ENCODE data around the gene MPPED1.

Gene MPPED1

DNA sequence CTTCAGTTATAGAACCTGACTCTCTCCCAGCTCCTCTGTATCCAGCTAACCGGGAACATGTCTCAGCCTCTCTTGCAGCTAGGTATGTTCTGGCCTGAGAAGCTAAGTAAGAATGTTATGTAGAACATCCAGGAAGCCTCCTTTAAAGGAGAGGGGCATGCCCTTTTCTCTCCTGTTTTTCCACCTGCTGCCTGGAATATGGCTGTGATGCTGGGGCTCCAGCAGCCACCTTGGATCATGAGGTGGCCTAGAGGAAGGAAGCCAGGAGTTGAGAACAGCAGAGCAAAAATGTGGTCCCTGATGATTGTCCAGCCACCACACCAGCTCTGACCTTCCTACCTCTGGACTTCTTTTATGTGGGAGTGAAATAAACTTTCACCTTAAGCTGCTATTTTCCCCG, 117.6 kb downstream of the MPPED1 start:
- TF ChIP-seq RAD21 (IDR thresholded peaks at IDR 0.05; ENCODE audit: low read depth) (no peak), EP300 (IDR thresholded peaks at IDR 0.05; ENCODE audit: borderline replicate concordance) (no peak), CREB1 (IDR thresholded peaks at IDR 0.05; ENCODE audit: low read depth) (no peak), TEAD4 (IDR thresholded peaks at IDR 0.05) (no peak), YY1 (IDR thresholded peaks at IDR 0.05; ENCODE audit: low read depth) (no peak)
- TF ChIP-seq, protein P1, sequence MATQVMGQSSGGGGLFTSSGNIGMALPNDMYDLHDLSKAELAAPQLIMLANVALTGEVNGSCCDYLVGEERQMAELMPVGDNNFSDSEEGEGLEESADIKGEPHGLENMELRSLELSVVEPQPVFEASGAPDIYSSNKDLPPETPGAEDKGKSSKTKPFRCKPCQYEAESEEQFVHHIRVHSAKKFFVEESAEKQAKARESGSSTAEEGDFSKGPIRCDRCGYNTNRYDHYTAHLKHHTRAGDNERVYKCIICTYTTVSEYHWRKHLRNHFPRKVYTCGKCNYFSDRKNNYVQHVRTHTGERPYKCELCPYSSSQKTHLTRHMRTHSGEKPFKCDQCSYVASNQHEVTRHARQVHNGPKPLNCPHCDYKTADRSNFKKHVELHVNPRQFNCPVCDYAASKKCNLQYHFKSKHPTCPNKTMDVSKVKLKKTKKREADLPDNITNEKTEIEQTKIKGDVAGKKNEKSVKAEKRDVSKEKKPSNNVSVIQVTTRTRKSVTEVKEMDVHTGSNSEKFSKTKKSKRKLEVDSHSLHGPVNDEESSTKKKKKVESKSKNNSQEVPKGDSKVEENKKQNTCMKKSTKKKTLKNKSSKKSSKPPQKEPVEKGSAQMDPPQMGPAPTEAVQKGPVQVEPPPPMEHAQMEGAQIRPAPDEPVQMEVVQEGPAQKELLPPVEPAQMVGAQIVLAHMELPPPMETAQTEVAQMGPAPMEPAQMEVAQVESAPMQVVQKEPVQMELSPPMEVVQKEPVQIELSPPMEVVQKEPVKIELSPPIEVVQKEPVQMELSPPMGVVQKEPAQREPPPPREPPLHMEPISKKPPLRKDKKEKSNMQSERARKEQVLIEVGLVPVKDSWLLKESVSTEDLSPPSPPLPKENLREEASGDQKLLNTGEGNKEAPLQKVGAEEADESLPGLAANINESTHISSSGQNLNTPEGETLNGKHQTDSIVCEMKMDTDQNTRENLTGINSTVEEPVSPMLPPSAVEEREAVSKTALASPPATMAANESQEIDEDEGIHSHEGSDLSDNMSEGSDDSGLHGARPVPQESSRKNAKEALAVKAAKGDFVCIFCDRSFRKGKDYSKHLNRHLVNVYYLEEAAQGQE (IDR thresholded peaks at IDR 0.05; ENCODE audit: low read depth) = no peak
- TF ChIP-seq, protein P2, sequence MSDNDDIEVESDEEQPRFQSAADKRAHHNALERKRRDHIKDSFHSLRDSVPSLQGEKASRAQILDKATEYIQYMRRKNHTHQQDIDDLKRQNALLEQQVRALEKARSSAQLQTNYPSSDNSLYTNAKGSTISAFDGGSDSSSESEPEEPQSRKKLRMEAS (IDR thresholded peaks at IDR 0.05) = no peak
- TF ChIP-seq, protein P3, sequence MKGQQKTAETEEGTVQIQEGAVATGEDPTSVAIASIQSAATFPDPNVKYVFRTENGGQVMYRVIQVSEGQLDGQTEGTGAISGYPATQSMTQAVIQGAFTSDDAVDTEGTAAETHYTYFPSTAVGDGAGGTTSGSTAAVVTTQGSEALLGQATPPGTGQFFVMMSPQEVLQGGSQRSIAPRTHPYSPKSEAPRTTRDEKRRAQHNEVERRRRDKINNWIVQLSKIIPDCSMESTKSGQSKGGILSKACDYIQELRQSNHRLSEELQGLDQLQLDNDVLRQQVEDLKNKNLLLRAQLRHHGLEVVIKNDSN (IDR thresholded peaks at IDR 0.05) = no peak

DNA sequence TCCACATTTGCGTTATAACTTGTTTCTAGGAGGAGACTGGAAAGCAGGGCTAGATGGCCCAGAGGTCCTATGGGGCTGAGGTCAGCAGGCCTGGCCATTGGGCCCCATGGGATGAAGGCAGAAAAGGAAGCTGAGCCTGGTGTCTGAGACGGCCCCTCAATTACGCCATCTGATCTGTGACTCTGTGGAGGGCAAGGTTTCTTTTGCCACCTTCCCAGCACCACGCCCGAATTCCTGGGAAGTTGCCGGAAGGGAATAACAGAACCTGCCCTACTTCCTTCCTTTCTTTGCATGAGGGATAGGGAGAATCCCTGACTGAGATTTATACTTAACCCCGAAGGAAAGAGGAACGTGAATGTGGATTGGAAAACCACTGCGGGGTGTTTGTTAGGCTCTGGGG, 118.1 kb downstream of the MPPED1 start:
- TF ChIP-seq EP300 (IDR thresholded peaks at IDR 0.05; ENCODE audit: borderline replicate concordance) (no peak), TAF1 (IDR thresholded peaks at IDR 0.05; ENCODE audit: low read depth) (no peak), TEAD4 (IDR thresholded peaks at IDR 0.05) (no peak), YY1 (IDR thresholded peaks at IDR 0.05; ENCODE audit: low read depth) (no peak), FOXM1 (IDR thresholded peaks at IDR 0.05; ENCODE audit: borderline replicate concordance, low read depth) (no peak), EGR1 (IDR thresholded peaks at IDR 0.05) (no peak), NFIC (IDR thresholded peaks at IDR 0.05) (no peak), TCF12 (IDR thresholded peaks at IDR 0.05; ENCODE audit: low read depth) (no peak)
- TF ChIP-seq, protein P1 (IDR thresholded peaks at IDR 0.05; ENCODE audit: low read depth) = no peak
- TF ChIP-seq, protein P2 (IDR thresholded peaks at IDR 0.05) = no peak

DNA sequence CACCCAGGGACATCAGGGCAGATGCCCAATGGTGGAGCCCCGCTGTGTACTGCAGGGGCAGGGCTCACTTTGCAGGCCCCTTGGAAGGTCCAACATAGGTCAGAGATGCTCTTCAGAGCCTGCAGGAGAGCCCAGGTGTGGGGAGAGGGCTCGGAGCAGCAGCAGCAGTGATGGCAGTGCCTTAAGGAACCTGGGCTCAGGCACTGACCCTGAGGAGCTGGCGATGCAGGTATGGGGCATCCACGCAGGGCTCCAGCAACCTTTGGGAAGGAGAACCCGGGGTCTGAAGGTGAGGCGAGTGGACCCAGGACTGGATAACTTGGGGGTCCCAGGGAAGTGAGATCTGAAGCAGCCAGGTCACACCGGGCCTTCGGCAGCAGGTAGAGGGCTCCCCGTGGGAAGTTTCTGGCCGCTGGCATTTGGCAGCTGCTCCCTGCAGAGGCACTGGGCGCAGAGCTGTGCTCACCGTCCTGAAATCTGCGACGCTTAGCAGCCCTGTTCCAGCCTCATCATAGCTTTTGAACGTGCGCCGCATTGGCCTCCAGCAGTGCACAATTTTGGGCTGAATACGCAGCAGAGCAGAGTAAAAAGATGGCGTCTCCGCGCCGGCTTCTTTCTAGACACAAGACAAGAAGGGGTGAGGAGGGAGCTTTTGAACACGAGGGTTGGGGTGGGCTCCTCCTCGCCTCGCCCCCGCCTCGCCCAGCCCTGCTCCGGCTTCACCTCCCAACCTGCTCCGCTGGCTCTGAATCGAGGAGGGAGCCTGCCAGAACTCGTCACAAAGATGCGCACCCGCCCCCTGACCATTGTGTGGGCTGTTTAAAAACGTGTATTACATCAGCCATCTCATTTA, 118.8 kb downstream of the MPPED1 start:
- TF ChIP-seq, protein P3 (IDR thresholded peaks at IDR 0.05) = no peak
- TF ChIP-seq RAD21 (IDR thresholded peaks at IDR 0.05; ENCODE audit: low read depth) (no peak), CREB1 (IDR thresholded peaks at IDR 0.05; ENCODE audit: low read depth) (no peak), EGR1 (IDR thresholded peaks at IDR 0.05) (no peak), NFIC (IDR thresholded peaks at IDR 0.05) (no peak), FOXM1 (IDR thresholded peaks at IDR 0.05; ENCODE audit: borderline replicate concordance, low read depth) (no peak), ZBTB7A (IDR thresholded peaks at IDR 0.05; ENCODE audit: low read depth) (no peak), TCF12 (IDR thresholded peaks at IDR 0.05; ENCODE audit: low read depth) (no peak), EP300 (IDR thresholded peaks at IDR 0.05; ENCODE audit: borderline replicate concordance) (no peak), TAF1 (IDR thresholded peaks at IDR 0.05; ENCODE audit: low read depth) (no peak), YY1 (IDR thresholded peaks at IDR 0.05; ENCODE audit: low read depth) (no peak), TEAD4 (IDR thresholded peaks at IDR 0.05) (no peak), CEBPB (IDR thresholded peaks at IDR 0.05) (no peak)
- TF ChIP-seq, protein P1 (IDR thresholded peaks at IDR 0.05; ENCODE audit: low read depth) = no peak
- TF ChIP-seq, protein P2 (IDR thresholded peaks at IDR 0.05) = no peak

DNA sequence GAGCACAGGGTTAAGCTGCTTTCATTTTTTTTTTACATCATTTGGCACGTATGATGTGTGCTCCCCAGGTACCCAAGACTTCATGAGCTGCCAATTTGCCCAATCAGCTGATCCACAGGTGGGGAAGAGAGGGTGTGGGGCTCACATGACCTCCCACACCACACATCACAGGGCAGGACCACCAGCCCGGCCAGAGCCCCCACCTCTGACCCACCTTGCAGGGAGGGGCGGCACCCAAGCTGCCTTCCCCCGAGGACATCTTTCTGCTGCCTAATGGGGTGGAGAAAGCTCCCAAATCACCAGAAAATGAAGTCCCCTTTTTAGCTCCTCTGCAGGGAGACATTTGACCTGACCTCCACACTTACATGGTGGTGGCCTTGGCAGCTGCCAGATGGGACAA, 119.8 kb downstream of the MPPED1 start:
- TF ChIP-seq EP300 (IDR thresholded peaks at IDR 0.05; ENCODE audit: borderline replicate concordance) (no peak), FOXM1 (IDR thresholded peaks at IDR 0.05; ENCODE audit: borderline replicate concordance, low read depth) (no peak)
- TF ChIP-seq, protein P3 (IDR thresholded peaks at IDR 0.05) = no peak
